ENCODE results near the gene MTM1. TPM values are rescaled to one million over a fixed set of nuclear protein-coding genes. Genes with fewer than 3 reads are reported as not detected.

MTM1 gene
- total and polyA plus RNA-seq, 2 experiments from 2014 or later: 3.2 to 8.7 TPM

DNA sequence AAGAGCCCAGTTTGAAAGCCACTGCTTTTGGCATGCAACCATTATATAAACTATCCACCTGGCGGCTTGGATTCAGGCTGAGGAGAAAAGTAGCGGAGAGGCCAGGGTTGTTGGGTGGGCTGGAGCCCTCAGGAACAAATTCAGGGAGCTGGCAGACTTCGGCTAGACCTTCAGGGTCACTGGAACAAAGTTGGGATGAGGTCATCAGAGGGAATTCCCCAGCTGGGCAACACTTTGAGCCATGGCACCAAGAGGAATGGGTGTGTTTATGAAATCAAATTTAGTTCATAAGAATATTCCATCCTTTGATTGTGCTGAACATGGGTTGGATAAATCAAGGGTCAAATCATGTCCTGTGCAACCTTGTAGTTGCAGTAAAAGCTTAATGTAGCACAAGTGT is 146.8 kb downstream of the MTM1 start:
- Histone ChIP-seq H3K79me2 (replicated peaks; ENCODE audit: insufficient read depth) (0 out of 2 replicates have a peak, but pooled peaks cover 3% of the 10 kb centered on the region), H3K27ac (ENCODE audit: low read depth) (no peak overlapping the region), H3K4me3 (no peak overlapping the region), H3K4me1 (ENCODE audit: insufficient read depth) (peaks cover 11% of the 10 kb centered on the region), H3F3A (replicated peaks; ENCODE audit: low read depth) (no peaks in the 10 kb centered on the region), H4K20me1 (replicated peaks; ENCODE audit: insufficient read depth) (no peaks in the 10 kb centered on the region), H3K27me3 (ENCODE audit: insufficient read depth) (no peaks in the 10 kb centered on the region), H3K4me2 (no peak overlapping the region), H3K9me2 (ENCODE audit: insufficient read depth) (no peaks in the 10 kb centered on the region), H2AFZ (no peak overlapping the region), H3K36me3 (ENCODE audit: insufficient read depth) (no peaks in the 10 kb centered on the region)
- no peak for ATAC-seq
- DNase-seq (ENCODE audit: low spot score): no peak
- Mint-ChIP-seq H3K27me3 (ENCODE audit: insufficient read depth, low read depth, poor library complexity) (no peaks in the 10 kb centered on the region), H3K36me3 (ENCODE audit: low read depth) (no peaks in the 10 kb centered on the region), H3K27ac (no peak overlapping the region), H3K4me3 (no peak overlapping the region), H3K9me3 (no peaks in the 10 kb centered on the region), H3K4me1 (peaks cover 9% of the 10 kb centered on the region; the same call in 2 of the 3 replicates)
- TF ChIP-seq POLR2AphosphoS5 (IDR thresholded peaks at IDR 0.05; ENCODE audit: low read depth): no peak
- TF ChIP-seq ZNF114 (CRISPR knock-in tag; IDR thresholded peaks at IDR 0.05): no peak
- no peak for TF ChIP-seq CREB1 (CRISPR knock-in tag; IDR thresholded peaks at IDR 0.05; ENCODE audit: low read depth)
- TF ChIP-seq ZNF331 (CRISPR knock-in tag; IDR thresholded peaks at IDR 0.05; ENCODE audit: low read depth): no peak
- TF ChIP-seq JUNB (IDR thresholded peaks at IDR 0.05; ENCODE audit: unreplicated experiment): no peak
- TF ChIP-seq, protein P1, sequence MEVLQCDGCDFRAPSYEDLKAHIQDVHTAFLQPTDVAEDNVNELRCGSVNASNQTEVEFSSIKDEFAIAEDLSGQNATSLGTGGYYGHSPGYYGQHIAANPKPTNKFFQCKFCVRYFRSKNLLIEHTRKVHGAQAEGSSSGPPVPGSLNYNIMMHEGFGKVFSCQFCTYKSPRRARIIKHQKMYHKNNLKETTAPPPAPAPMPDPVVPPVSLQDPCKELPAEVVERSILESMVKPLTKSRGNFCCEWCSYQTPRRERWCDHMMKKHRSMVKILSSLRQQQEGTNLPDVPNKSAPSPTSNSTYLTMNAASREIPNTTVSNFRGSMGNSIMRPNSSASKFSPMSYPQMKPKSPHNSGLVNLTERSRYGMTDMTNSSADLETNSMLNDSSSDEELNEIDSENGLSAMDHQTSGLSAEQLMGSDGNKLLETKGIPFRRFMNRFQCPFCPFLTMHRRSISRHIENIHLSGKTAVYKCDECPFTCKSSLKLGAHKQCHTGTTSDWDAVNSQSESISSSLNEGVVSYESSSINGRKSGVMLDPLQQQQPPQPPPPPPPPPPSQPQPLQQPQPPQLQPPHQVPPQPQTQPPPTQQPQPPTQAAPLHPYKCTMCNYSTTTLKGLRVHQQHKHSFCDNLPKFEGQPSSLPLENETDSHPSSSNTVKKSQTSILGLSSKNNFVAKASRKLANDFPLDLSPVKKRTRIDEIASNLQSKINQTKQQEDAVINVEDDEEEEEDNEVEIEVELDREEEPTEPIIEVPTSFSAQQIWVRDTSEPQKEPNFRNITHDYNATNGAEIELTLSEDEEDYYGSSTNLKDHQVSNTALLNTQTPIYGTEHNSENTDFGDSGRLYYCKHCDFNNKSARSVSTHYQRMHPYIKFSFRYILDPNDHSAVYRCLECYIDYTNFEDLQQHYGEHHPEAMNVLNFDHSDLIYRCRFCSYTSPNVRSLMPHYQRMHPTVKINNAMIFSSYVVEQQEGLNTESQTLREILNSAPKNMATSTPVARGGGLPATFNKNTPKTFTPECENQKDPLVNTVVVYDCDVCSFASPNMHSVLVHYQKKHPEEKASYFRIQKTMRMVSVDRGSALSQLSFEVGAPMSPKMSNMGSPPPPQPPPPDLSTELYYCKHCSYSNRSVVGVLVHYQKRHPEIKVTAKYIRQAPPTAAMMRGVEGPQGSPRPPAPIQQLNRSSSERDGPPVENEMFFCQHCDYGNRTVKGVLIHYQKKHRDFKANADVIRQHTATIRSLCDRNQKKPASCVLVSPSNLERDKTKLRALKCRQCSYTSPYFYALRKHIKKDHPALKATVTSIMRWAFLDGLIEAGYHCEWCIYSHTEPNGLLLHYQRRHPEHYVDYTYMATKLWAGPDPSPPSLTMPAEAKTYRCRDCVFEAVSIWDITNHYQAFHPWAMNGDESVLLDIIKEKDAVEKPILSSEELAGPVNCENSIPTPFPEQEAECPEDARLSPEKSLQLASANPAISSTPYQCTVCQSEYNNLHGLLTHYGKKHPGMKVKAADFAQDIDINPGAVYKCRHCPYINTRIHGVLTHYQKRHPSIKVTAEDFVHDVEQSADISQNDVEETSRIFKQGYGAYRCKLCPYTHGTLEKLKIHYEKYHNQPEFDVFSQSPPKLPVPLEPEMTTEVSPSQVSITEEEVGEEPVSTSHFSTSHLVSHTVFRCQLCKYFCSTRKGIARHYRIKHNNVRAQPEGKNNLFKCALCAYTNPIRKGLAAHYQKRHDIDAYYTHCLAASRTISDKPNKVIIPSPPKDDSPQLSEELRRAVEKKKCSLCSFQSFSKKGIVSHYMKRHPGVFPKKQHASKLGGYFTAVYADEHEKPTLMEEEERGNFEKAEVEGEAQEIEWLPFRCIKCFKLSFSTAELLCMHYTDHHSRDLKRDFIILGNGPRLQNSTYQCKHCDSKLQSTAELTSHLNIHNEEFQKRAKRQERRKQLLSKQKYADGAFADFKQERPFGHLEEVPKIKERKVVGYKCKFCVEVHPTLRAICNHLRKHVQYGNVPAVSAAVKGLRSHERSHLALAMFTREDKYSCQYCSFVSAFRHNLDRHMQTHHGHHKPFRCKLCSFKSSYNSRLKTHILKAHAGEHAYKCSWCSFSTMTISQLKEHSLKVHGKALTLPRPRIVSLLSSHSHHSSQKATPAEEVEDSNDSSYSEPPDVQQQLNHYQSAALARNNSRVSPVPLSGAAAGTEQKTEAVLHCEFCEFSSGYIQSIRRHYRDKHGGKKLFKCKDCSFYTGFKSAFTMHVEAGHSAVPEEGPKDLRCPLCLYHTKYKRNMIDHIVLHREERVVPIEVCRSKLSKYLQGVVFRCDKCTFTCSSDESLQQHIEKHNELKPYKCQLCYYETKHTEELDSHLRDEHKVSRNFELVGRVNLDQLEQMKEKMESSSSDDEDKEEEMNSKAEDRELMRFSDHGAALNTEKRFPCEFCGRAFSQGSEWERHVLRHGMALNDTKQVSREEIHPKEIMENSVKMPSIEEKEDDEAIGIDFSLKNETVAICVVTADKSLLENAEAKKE (CRISPR knock-in tag; IDR thresholded peaks at IDR 0.05): no peak
- TF ChIP-seq EZH2phosphoT487 (IDR thresholded peaks at IDR 0.05; ENCODE audit: unreplicated experiment): no peak
- TF ChIP-seq, protein P2, sequence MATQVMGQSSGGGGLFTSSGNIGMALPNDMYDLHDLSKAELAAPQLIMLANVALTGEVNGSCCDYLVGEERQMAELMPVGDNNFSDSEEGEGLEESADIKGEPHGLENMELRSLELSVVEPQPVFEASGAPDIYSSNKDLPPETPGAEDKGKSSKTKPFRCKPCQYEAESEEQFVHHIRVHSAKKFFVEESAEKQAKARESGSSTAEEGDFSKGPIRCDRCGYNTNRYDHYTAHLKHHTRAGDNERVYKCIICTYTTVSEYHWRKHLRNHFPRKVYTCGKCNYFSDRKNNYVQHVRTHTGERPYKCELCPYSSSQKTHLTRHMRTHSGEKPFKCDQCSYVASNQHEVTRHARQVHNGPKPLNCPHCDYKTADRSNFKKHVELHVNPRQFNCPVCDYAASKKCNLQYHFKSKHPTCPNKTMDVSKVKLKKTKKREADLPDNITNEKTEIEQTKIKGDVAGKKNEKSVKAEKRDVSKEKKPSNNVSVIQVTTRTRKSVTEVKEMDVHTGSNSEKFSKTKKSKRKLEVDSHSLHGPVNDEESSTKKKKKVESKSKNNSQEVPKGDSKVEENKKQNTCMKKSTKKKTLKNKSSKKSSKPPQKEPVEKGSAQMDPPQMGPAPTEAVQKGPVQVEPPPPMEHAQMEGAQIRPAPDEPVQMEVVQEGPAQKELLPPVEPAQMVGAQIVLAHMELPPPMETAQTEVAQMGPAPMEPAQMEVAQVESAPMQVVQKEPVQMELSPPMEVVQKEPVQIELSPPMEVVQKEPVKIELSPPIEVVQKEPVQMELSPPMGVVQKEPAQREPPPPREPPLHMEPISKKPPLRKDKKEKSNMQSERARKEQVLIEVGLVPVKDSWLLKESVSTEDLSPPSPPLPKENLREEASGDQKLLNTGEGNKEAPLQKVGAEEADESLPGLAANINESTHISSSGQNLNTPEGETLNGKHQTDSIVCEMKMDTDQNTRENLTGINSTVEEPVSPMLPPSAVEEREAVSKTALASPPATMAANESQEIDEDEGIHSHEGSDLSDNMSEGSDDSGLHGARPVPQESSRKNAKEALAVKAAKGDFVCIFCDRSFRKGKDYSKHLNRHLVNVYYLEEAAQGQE (IDR thresholded peaks at IDR 0.05; ENCODE audit: unreplicated experiment): no peak
- no peak for TF ChIP-seq CTCF (conservative IDR thresholded peaks at IDR 0.05; ENCODE audit: low read depth in 2 of 2)
- no peak for TF ChIP-seq EZH2 (IDR thresholded peaks at IDR 0.05; ENCODE audit: low read depth, unreplicated experiment)
